Tibial nerve (tissue), 4 donors: ENCODE results near the gene AGBL3. TPM values are rescaled to one million over a fixed set of nuclear protein-coding genes. Genes with fewer than 3 reads are reported as not detected.

ENCODE experiments used
- DNase-seq, 2 donors: peaks; one replicate each; pipeline ENCODE4 v3.0.0-alpha.2; 2019; ENCODE audit warnings: low spot score in 2 of 2
- H3K27ac ChIP-seq, 4 donors: fragments of 200-600 bp; sonication (generic) in 3 of 4; one replicate each; pipeline ENCODE4 v1.5.1; 2017 to 2019; ENCODE audit warnings: mild to moderate bottlenecking in 1 of 4
- H3K27me3 ChIP-seq, 2 donors: fragments of 200-600 bp; sonication (generic) in 1 of 2; one replicate each; pipeline versions ENCODE4 v1.5.1 to v1.6.0; 2017 to 2019
- H3K36me3 ChIP-seq, 3 donors: fragments of 200-600 bp; sonication (generic); one replicate each; pipeline ENCODE4 v1.5.1; 2018 to 2019
- H3K4me1 ChIP-seq, 4 donors: fragments of 200-600 bp; sonication (generic) in 3 of 4; one replicate each; pipeline ENCODE4 v1.5.1; 2017 to 2019
- H3K4me3 ChIP-seq, 4 donors: fragments of 200-600 bp; sonication (generic) in 3 of 4; one replicate each; pipeline ENCODE4 v1.5.1; 2017 to 2019; ENCODE audit warnings: mild to moderate bottlenecking in 1 of 4, moderate library complexity in 1 of 4
- H3K9me3 ChIP-seq, 4 donors: fragments of 200-600 bp; sonication (generic) in 3 of 4; one replicate each; pipeline ENCODE4 v1.5.1; 2017 to 2019
- CTCF ChIP-seq, 5 experiments: fragments of 200-600 bp in 3 of 5; fragments of 450-650 bp in 2 of 5; sonication (generic) in 3 of 5; IDR thresholded peaks; one replicate each; pipeline ENCODE4 v1.5.1; 2016 to 2019; ENCODE audit warnings: antibody characterized with exemption in 5 of 5, mild to moderate bottlenecking in 3 of 5, moderate library complexity in 2 of 5
- EP300 ChIP-seq, 2 donors: sonication (generic); formaldehyde crosslinking; IDR thresholded peaks; one replicate each; pipeline ENCODE4 v1.6.1; 2017; ENCODE audit warnings: antibody characterized with exemption in 2 of 2, mild to moderate bottlenecking in 1 of 2
- POLR2A ChIP-seq, 2 donors: fragments of 450-650 bp; IDR thresholded peaks; one replicate each; pipeline ENCODE4 v1.6.1; 2017; ENCODE audit warnings: antibody characterized with exemption in 2 of 2, mild to moderate bottlenecking in 2 of 2, moderate library complexity in 2 of 2
- WGBS, 2 donors: methylation state at CpG; one replicate each; pipeline ENCODE4 v1.1.5; 2018; 5-methylcytosine and 5-hydroxymethylcytosine counted together
- total RNA-seq, 4 donors: library from RNA; depleted of rRNA; stranded (reverse); fragments of >200 nt; gene quantifications; one replicate each; pipeline ENCODE4 v1.1.0, GENCODE V29; 2016

AGBL3 gene
- total RNA-seq, 4 donors from 2014 or later = 1.3 to 3.1 (median 1.9) TPM

- no peak overlapping the region for H3K4me3 ChIP-seq
- peak overlapping the region in 1 of 4 donors; percentile 40 for H3K27ac ChIP-seq
- DNase-seq = no peak
- H3K9me3 ChIP-seq = no peaks in the 10 kb centered on the region
- H3K4me1 ChIP-seq = peaks cover 0 to 30% (median 8%) of the 10 kb centered on the region in 4 donors
- H3K36me3 ChIP-seq = peaks cover 0 to 15% (median 0%) of the 10 kb centered on the region in 3 donors
- TF ChIP-seq CTCF (IDR thresholded peaks at IDR 0.05) = no peak
- no peak for TF ChIP-seq POLR2A (IDR thresholded peaks at IDR 0.05)
- no peak for TF ChIP-seq EP300 (IDR thresholded peaks at IDR 0.05)
- H3K27me3 ChIP-seq = no peaks in the 10 kb centered on the region
These were observed 45.6 kb upstream of the AGBL3 start for GRCh38 chr7:134940729-134941128.

GRCh38 chr7:134941185-134941900, 45.0 kb upstream of the AGBL3 start:
- Histone ChIP-seq H3K27ac (peak overlapping the region in 2 of 4 donors; percentile 29 to 40), H3K9me3 (no peaks in the 10 kb centered on the region), H3K36me3 (peaks cover 0 to 9% (median 0%) of the 10 kb centered on the region in 3 donors), H3K4me3 (no peak overlapping the region), H3K4me1 (peaks cover 0 to 30% (median 8%) of the 10 kb centered on the region in 4 donors), H3K27me3 (no peaks in the 10 kb centered on the region)
- 55 to 59% methylated on average over 3 of the region's 3 CpGs for WGBS, 2 donors
- TF ChIP-seq EP300 (IDR thresholded peaks at IDR 0.05) (peak in 1 of 2 donors; percentile 21), POLR2A (IDR thresholded peaks at IDR 0.05) (no peak)
- no peak for DNase-seq

- H3K36me3 ChIP-seq = peaks cover 0 to 12% (median 0%) of the 10 kb centered on the region in 3 donors
- WGBS, 2 donors = 77 to 81% methylated on average over 5 of the region's 5 CpGs
- no peaks in the 10 kb centered on the region for H3K27me3 ChIP-seq
- no peak for DNase-seq
- TF ChIP-seq POLR2A (IDR thresholded peaks at IDR 0.05) (no peak), EP300 (IDR thresholded peaks at IDR 0.05) (no peak), CTCF (IDR thresholded peaks at IDR 0.05) (no peak)
- H3K4me1 ChIP-seq = peaks cover 0 to 27% (median 5%) of the 10 kb centered on the region in 4 donors
- H3K9me3 ChIP-seq = no peaks in the 10 kb centered on the region
- H3K4me3 ChIP-seq = no peak overlapping the region
- H3K27ac ChIP-seq = peak overlapping the region in 2 of 4 donors; percentile 3 to 29
These were observed 44.4 kb upstream of the AGBL3 start for GRCh38 chr7:134941952-134942351.

- no peak for TF ChIP-seq CTCF (IDR thresholded peaks at IDR 0.05)
- no peak for TF ChIP-seq POLR2A (IDR thresholded peaks at IDR 0.05)
- no peak for TF ChIP-seq EP300 (IDR thresholded peaks at IDR 0.05)
- WGBS, 2 donors = 67 to 68% methylated on average over 9 of the region's 9 CpGs
- no peaks in the 10 kb centered on the region for H3K27me3 ChIP-seq
- no peak for DNase-seq
- H3K4me1 ChIP-seq = peaks cover 0 to 18% (median under 1%) of the 10 kb centered on the region in 4 donors
- no peak overlapping the region for H3K4me3 ChIP-seq
- H3K9me3 ChIP-seq = no peaks in the 10 kb centered on the region
- peaks cover 0 to 22% (median 0%) of the 10 kb centered on the region in 3 donors for H3K36me3 ChIP-seq
- no peak overlapping the region for H3K27ac ChIP-seq
These were observed 43.4 kb upstream of the AGBL3 start for GRCh38 chr7:134942690-134943466.

GRCh38 chr7:134943785-134944400, 42.4 kb upstream of the AGBL3 start:
- DNase-seq = no peak
- TF ChIP-seq EP300 (IDR thresholded peaks at IDR 0.05) (no peak), CTCF (IDR thresholded peaks at IDR 0.05) (peak; percentile 16 to 44 (median 21))
- Histone ChIP-seq H3K4me1 (peaks cover 0 to 24% (median 0%) of the 10 kb centered on the region in 4 donors), H3K9me3 (no peaks in the 10 kb centered on the region), H3K27me3 (no peaks in the 10 kb centered on the region), H3K4me3 (no peak overlapping the region), H3K36me3 (peaks cover 0 to 32% (median 0%) of the 10 kb centered on the region in 3 donors), H3K27ac (peak overlapping the region in 2 of 4 donors; percentile 39 to 45)
- WGBS, 2 donors = 32 to 34% methylated on average over 3 of the region's 3 CpGs
